K562 (cell line): ENCODE results near the gene PRDX2. TPM values are rescaled to one million over a fixed set of nuclear protein-coding genes. Genes with fewer than 3 reads are reported as not detected.

Experiments used
- CREB1 ChIP-seq, 2 experiments: sonication (generic) in 1 of 2; formaldehyde crosslinking in 1 of 2; IDR thresholded peaks; 2 replicates each; pipeline versions ENCODE4 v1.6.1 to v1.8.0; 2012 to 2022; ENCODE audit warnings: inconsistent platforms in 1 of 2, mild to moderate bottlenecking in 1 of 2, missing genetic modification reagents in 1 of 2, moderate library complexity in 1 of 2
- CTBP1 ChIP-seq: fragments of 450-650 bp; IDR thresholded peaks from 2 replicates; pipeline ENCODE4 v1.6.1; 2016; ENCODE audit warnings: borderline replicate concordance
- ELF1 ChIP-seq: fragments of 200-800 bp; sonication (Bioruptor generic); IDR thresholded peaks from 2 replicates; pipeline ENCODE4 v1.6.1; 2016; ENCODE audit warnings: missing genetic modification characterization, missing compliant biosample characterization
- HCFC1 ChIP-seq: IDR thresholded peaks from 2 replicates; pipeline ENCODE4 v1.6.1; 2012; ENCODE audit warnings: low read depth, low read length, improper control_type of control experiment
- MIER1 ChIP-seq: fragments of 450-650 bp; IDR thresholded peaks from 2 replicates; pipeline ENCODE4 v1.6.1; 2016; ENCODE audit warnings: antibody characterized with exemption, mild to moderate bottlenecking, low read depth
- MTA3 ChIP-seq: fragments of 450-650 bp; formaldehyde crosslinking; IDR thresholded peaks from 2 replicates; pipeline ENCODE4 v1.6.1; 2017; ENCODE audit warnings: mild to moderate bottlenecking, borderline replicate concordance
- NFE2 ChIP-seq: IDR thresholded peaks from 2 replicates; pipeline ENCODE4 v1.6.1; 2014; ENCODE audit warnings: antibody characterized with exemption, low read depth
- POLR3A ChIP-seq: IDR thresholded peaks from 2 replicates; pipeline ENCODE4 v1.6.1; 2011; ENCODE audit warnings: borderline replicate concordance, mild to moderate bottlenecking, moderate library complexity; ENCODE audit not compliant: insufficient read length, insufficient read depth; ENCODE audit errors: extremely low read depth
- RFX5 ChIP-seq: IDR thresholded peaks from 2 replicates; pipeline ENCODE4 v1.6.1; 2011; ENCODE audit warnings: low read depth, mild to moderate bottlenecking, improper control_type of control experiment, low read length
- SMARCA5 ChIP-seq: fragments of 450-650 bp; IDR thresholded peaks from 2 replicates; pipeline ENCODE4 v1.6.1; 2016
- TEAD4 ChIP-seq, 2 experiments: sonication (generic) in 1 of 2; formaldehyde crosslinking in 1 of 2; IDR thresholded peaks; 2 replicates each; pipeline versions ENCODE4 v1.6.1 to v1.8.0; 2012 to 2022; ENCODE audit warnings: borderline replicate concordance in 1 of 2, inconsistent platforms in 1 of 2, low read length in 1 of 2, mild to moderate bottlenecking in 1 of 2, missing genetic modification reagents in 1 of 2
- ZFPM2 ChIP-seq: fragments of 250-450 bp; sonication (Bioruptor Pico); IDR thresholded peaks from 2 replicates; pipeline ENCODE4 v1.5.1; 2022; ENCODE audit warnings: mild to moderate bottlenecking
- ZNF586 ChIP-seq: fragments of 450-650 bp; formaldehyde crosslinking; conservative IDR thresholded peaks from 2 replicates; pipeline ENCODE4 v1.4.0; 2020; ENCODE audit warnings: mild to moderate bottlenecking, moderate library complexity
- ZNF668 ChIP-seq: fragments of 250-450 bp; sonication (Bioruptor Pico); IDR thresholded peaks from 2 replicates; pipeline ENCODE4 v1.8.0; 2022; ENCODE audit warnings: mild to moderate bottlenecking, inconsistent platforms
- polyA plus RNA-seq, 8 experiments: library from polyadenylated mRNA; depleted of rRNA in 4 of 8; stranded (reverse) in 5 of 8; unstranded in 3 of 8; fragments of >200 nt; fragmentation: Nextera tagmentation in 2 of 8; fragmentation: Illumina TruSeq in 1 of 8; extraction: Ambion mirVana in 2 of 8; extraction: Trizol in 1 of 8; gene quantifications; 2 replicates each; pipeline versions ENCODE4 v1.2.1 to v1.2.3, GENCODE V29; 2011 to 2014; ENCODE audit warnings: inconsistent platforms in 1 of 8, missing spikeins in 1 of 8
- total RNA-seq, 7 experiments: library from RNA; depleted of rRNA in 6 of 7; stranded (reverse); fragments of >200 nt in 6 of 7; fragmentation: Illumina TruSeq in 2 of 7; extraction: Trizol in 2 of 7; gene quantifications; 2 replicates each; pipeline versions ENCODE4 v1.2.1 to v1.2.3, GENCODE V29; 2011 to 2021; ENCODE audit warnings: low replicate concordance in 1 of 7
- TF ChIP-seq, protein P1 (sequence below): fragments of 200-800 bp; sonication (Bioruptor generic); IDR thresholded peaks from 2 replicates; pipeline ENCODE4 v1.6.1; 2016; ENCODE audit warnings: missing genetic modification characterization, missing compliant biosample characterization
- TF ChIP-seq, protein P2 (sequence below), 2 experiments: fragments of 450-650 bp in 1 of 2; IDR thresholded peaks; 2 replicates each; pipeline ENCODE4 v1.6.1; 2011 to 2017; ENCODE audit warnings: low read depth in 2 of 2, antibody characterized with exemption in 1 of 2, borderline replicate concordance in 1 of 2, low read length in 1 of 2, mild to moderate bottlenecking in 1 of 2, mixed read lengths in 1 of 2; ENCODE audit not compliant: control insufficient read depth in 1 of 2
- TF ChIP-seq, protein P3 (sequence below): sonication (generic); formaldehyde crosslinking; IDR thresholded peaks from 2 replicates; pipeline ENCODE4 v1.8.1; 2022; ENCODE audit warnings: missing genetic modification reagents

PRDX2 gene
- total and polyA plus RNA-seq, 9 of the 15 experiments (the other 6 are each of a cell fraction or from before 2014, with no cell fraction given): 206 to 1,183 (median 415) TPM

DNA sequence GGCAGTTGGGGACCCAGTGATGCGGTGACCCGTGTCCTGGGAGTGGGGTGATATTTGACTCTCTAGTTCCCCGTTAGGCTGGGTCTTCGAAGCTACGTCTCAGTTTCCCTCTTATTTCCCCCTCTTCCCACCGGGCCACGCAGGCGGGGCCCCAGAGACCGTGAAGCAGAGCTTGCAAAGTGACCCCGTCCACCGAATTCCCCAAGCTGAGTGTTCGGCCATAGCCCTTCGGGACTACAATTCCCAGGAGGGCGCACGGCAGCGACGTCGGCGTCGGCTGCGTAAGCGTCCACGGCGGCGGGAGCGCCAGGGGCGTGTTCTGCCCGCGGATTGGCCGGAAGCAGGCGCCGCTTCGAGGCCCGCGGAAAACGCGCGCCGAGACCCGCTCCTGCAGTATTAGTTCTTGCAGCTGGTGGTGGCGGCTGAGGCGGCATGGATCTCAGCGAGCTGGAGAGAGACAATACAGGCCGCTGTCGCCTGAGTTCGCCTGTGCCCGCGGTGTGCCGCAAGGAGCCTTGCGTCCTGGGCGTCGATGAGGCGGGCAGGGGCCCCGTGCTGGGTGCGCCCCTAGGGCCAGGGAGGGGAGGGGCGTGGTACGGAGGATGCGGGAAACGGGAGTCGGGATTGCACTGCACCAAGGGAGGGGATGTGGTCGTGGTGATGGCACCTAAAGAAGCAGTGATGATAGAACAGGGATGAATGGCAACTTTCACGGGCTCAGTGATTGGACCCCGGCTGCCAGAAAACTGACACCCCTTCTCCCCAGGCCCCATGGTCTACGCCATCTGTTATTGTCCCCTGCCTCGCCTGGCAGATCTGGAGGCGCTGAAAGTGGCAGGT is 4.9 kb upstream of the PRDX2 start, which contains the start of gene RNASEH2A (continued):
- no peak for TF ChIP-seq RFX5
- TF ChIP-seq CREB1 (IDR thresholded peaks at IDR 0.05): peak; percentile 95
- peak; percentile 96 for TF ChIP-seq CREB1 (CRISPR knock-in tag; IDR thresholded peaks at IDR 0.05)
- TF ChIP-seq ZFPM2: no peak
- no peak for TF ChIP-seq POLR3A
- TF ChIP-seq TEAD4 (IDR thresholded peaks at IDR 0.05; ENCODE audit: low read length): 0 out of 2 replicates have a peak, but pooled peaks have one; percentile 10
- TF ChIP-seq TEAD4 (CRISPR knock-in tag; IDR thresholded peaks at IDR 0.05; ENCODE audit: borderline replicate concordance): no peak
- TF ChIP-seq, protein P1, sequence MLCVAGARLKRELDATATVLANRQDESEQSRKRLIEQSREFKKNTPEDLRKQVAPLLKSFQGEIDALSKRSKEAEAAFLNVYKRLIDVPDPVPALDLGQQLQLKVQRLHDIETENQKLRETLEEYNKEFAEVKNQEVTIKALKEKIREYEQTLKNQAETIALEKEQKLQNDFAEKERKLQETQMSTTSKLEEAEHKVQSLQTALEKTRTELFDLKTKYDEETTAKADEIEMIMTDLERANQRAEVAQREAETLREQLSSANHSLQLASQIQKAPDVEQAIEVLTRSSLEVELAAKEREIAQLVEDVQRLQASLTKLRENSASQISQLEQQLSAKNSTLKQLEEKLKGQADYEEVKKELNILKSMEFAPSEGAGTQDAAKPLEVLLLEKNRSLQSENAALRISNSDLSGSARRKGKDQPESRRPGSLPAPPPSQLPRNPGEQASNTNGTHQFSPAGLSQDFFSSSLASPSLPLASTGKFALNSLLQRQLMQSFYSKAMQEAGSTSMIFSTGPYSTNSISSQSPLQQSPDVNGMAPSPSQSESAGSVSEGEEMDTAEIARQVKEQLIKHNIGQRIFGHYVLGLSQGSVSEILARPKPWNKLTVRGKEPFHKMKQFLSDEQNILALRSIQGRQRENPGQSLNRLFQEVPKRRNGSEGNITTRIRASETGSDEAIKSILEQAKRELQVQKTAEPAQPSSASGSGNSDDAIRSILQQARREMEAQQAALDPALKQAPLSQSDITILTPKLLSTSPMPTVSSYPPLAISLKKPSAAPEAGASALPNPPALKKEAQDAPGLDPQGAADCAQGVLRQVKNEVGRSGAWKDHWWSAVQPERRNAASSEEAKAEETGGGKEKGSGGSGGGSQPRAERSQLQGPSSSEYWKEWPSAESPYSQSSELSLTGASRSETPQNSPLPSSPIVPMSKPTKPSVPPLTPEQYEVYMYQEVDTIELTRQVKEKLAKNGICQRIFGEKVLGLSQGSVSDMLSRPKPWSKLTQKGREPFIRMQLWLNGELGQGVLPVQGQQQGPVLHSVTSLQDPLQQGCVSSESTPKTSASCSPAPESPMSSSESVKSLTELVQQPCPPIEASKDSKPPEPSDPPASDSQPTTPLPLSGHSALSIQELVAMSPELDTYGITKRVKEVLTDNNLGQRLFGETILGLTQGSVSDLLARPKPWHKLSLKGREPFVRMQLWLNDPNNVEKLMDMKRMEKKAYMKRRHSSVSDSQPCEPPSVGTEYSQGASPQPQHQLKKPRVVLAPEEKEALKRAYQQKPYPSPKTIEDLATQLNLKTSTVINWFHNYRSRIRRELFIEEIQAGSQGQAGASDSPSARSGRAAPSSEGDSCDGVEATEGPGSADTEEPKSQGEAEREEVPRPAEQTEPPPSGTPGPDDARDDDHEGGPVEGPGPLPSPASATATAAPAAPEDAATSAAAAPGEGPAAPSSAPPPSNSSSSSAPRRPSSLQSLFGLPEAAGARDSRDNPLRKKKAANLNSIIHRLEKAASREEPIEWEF (CRISPR knock-in tag): no peak
- TF ChIP-seq MTA3: peak; percentile 70
- no peak for TF ChIP-seq ZNF586 (CRISPR knock-in tag)
- no peak for TF ChIP-seq SMARCA5
- peak; percentile 34 for TF ChIP-seq ELF1 (tag)
- peak; percentile 92 for TF ChIP-seq CTBP1
- TF ChIP-seq HCFC1: peak; percentile 97
- TF ChIP-seq, protein P2, sequence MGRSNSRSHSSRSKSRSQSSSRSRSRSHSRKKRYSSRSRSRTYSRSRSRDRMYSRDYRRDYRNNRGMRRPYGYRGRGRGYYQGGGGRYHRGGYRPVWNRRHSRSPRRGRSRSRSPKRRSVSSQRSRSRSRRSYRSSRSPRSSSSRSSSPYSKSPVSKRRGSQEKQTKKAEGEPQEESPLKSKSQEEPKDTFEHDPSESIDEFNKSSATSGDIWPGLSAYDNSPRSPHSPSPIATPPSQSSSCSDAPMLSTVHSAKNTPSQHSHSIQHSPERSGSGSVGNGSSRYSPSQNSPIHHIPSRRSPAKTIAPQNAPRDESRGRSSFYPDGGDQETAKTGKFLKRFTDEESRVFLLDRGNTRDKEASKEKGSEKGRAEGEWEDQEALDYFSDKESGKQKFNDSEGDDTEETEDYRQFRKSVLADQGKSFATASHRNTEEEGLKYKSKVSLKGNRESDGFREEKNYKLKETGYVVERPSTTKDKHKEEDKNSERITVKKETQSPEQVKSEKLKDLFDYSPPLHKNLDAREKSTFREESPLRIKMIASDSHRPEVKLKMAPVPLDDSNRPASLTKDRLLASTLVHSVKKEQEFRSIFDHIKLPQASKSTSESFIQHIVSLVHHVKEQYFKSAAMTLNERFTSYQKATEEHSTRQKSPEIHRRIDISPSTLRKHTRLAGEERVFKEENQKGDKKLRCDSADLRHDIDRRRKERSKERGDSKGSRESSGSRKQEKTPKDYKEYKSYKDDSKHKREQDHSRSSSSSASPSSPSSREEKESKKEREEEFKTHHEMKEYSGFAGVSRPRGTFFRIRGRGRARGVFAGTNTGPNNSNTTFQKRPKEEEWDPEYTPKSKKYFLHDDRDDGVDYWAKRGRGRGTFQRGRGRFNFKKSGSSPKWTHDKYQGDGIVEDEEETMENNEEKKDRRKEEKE (IDR thresholded peaks at IDR 0.05; ENCODE audit: borderline replicate concordance in 1 of 2, control insufficient read depth in 1 of 2, low read depth in 2 of 2, low read length in 1 of 2): no peak
- no peak for TF ChIP-seq ZNF668 (CRISPR knock-in tag)
- no peak for TF ChIP-seq MIER1
- TF ChIP-seq, protein P3, sequence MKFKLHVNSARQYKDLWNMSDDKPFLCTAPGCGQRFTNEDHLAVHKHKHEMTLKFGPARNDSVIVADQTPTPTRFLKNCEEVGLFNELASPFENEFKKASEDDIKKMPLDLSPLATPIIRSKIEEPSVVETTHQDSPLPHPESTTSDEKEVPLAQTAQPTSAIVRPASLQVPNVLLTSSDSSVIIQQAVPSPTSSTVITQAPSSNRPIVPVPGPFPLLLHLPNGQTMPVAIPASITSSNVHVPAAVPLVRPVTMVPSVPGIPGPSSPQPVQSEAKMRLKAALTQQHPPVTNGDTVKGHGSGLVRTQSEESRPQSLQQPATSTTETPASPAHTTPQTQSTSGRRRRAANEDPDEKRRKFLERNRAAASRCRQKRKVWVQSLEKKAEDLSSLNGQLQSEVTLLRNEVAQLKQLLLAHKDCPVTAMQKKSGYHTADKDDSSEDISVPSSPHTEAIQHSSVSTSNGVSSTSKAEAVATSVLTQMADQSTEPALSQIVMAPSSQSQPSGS: no peak
- 0 out of 2 replicates have a peak, but pooled peaks have one; percentile 1 for TF ChIP-seq NFE2
